ENCODE results near the gene ISG15.

DNA sequence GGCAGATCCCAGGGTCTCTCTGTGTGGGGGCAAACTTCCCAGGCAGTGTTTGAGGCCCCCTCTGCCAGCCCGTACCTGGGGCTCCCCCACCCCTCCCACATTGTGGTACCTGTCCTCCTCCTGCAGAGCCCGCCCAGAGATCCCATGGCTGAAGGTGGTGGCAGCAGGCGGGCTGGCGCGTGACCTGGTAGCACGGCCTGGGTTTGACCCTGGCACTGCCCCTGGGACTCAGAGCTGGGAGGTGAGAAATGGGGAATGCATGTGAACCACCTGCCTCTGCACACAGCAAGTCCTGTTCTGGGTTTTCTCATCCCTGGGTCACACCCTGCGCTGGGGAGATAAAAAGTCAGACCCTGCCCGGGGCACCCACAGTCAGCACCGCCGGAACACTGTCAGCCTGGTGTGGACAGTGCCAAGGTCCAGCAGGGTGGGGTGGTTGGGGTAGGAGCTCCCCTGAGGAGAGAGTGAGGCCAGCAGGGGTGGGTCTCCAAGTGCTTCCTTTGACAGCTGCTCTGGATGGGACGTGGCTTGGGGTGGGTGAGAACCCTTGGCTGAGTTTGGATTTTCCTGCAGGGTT, 18.4 kb downstream of the ISG15 start:
- no peak for TF ChIP-seq YY1 (IDR thresholded peaks at IDR 0.05; ENCODE audit: insufficient read depth, insufficient read length)
- TF ChIP-seq ZNF274 (IDR thresholded peaks at IDR 0.05; ENCODE audit: low read depth, low read length): no peak
- TF ChIP-seq SUZ12 (IDR thresholded peaks at IDR 0.05; ENCODE audit: extremely low read depth, insufficient read depth, insufficient read length): no peak
